DOHH2 (cell line): ENCODE data around the gene SNRNP35.

Source experiments
- EZH2phosphoT487 ChIP-seq: fragments of 200-600 bp; sonication (generic); IDR thresholded peaks from 2 replicates; pipeline ENCODE4 v1.6.1; 2017; ENCODE audit warnings: borderline replicate concordance, mild to moderate bottlenecking, antibody characterized with exemption, low read length, moderate library complexity, mixed read lengths
- TF ChIP-seq, protein P1 (sequence below): fragments of 200-600 bp; sonication (generic); IDR thresholded peaks from one replicate; pipeline ENCODE4 v1.5.1; 2014; ENCODE audit warnings: antibody characterized with exemption, mild to moderate bottlenecking, low read depth, low read length; ENCODE audit not compliant: poor library complexity, severe bottlenecking

DNA sequence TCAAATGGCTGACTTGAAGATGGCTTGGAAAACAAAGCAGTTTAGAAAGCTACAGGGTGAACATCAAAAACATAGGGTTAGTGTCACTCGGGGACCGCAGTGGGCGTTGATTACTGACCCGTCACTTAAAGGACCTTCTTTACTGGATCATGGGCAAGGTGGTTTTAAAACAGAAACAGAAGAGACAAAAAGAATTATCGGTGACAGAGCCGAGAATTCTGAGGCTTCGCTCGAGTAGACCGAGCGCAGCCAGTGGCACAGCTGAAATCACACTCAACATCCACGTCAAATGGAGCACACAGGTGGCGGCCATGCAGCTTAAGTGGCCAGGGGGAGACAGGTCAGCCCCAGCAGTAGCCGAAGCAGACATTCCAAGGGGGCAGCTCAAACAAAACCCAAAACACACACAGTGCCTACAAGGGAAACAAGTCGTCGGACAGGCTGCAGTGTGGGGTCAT lies 17.3 kb downstream of the SNRNP35 start:
- TF ChIP-seq, protein P1, sequence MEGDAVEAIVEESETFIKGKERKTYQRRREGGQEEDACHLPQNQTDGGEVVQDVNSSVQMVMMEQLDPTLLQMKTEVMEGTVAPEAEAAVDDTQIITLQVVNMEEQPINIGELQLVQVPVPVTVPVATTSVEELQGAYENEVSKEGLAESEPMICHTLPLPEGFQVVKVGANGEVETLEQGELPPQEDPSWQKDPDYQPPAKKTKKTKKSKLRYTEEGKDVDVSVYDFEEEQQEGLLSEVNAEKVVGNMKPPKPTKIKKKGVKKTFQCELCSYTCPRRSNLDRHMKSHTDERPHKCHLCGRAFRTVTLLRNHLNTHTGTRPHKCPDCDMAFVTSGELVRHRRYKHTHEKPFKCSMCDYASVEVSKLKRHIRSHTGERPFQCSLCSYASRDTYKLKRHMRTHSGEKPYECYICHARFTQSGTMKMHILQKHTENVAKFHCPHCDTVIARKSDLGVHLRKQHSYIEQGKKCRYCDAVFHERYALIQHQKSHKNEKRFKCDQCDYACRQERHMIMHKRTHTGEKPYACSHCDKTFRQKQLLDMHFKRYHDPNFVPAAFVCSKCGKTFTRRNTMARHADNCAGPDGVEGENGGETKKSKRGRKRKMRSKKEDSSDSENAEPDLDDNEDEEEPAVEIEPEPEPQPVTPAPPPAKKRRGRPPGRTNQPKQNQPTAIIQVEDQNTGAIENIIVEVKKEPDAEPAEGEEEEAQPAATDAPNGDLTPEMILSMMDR = no peak
- no peak for TF ChIP-seq EZH2phosphoT487
